Naive thymus-derived CD4-positive, alpha-beta T cell (primary cell): Measurements from ENCODE around the gene LRR1. TPM values are rescaled to one million over a fixed set of nuclear protein-coding genes. Genes with fewer than 3 reads are reported as not detected.

Experiments
- ATAC-seq: fragments of 150-1000 bp; cut with Tn5 transposase; 2 replicates; pipeline ENCODE4 v1.10.0; 2021; ENCODE audit warnings: mild to moderate bottlenecking, moderate library complexity
- CTCF ChIA-PET: fragments of 350-600 bp; sonication (Branson Sonifier 250); formaldehyde crosslinking; loops from one replicate; lab custom pipeline; 2021; ENCODE audit warnings: antibody characterized with exemption; lab: Charles Lee
- POLR2A ChIA-PET: fragments of 350-600 bp; sonication (Branson Sonifier 250); formaldehyde crosslinking; loops from one replicate; lab custom pipeline; 2021; ENCODE audit warnings: antibody characterized with exemption, inconsistent platforms; lab: Charles Lee
- DNase-seq, 9 donors: peaks; one replicate each; pipeline versions ENCODE4 v3.0.0 to v3.0.0-alpha.2; 2020 to 2022; ENCODE audit warnings: mixed read lengths in 1 of 9
- H3K27ac ChIP-seq: one replicate; pipeline ENCODE4 v1.7.0; 2013; ENCODE audit warnings: mild to moderate bottlenecking, low read depth, low read length, moderate library complexity
- H3K27me3 ChIP-seq, 2 donors: one replicate each; pipeline ENCODE4 v1.7.0; 2013; ENCODE audit warnings: low read length in 2 of 2, mild to moderate bottlenecking in 2 of 2, moderate library complexity in 2 of 2; ENCODE audit not compliant: control insufficient read depth in 2 of 2, insufficient read depth in 2 of 2
- H3K36me3 ChIP-seq, 3 experiments: 1 replicate in 2 of 3; 2 replicates in 1 of 3; pipeline ENCODE4 v1.7.0; 2013; ENCODE audit warnings: low read length in 3 of 3, mild to moderate bottlenecking in 3 of 3, moderate library complexity in 1 of 3; ENCODE audit not compliant: insufficient read depth in 3 of 3, control insufficient read depth in 2 of 3
- H3K4me1 ChIP-seq, 2 donors: one replicate each; pipeline ENCODE4 v1.7.0; 2013; ENCODE audit warnings: low read length in 2 of 2, mild to moderate bottlenecking in 2 of 2, moderate library complexity in 1 of 2; ENCODE audit not compliant: control insufficient read depth in 2 of 2, insufficient read depth in 2 of 2
- H3K4me3 ChIP-seq: 2 replicates; pipeline ENCODE4 v1.7.0; 2013; ENCODE audit warnings: mild to moderate bottlenecking, low read length
- H3K9me3 ChIP-seq, 3 experiments: 1 replicate in 2 of 3; 2 replicates in 1 of 3; pipeline ENCODE4 v1.7.0; 2013; ENCODE audit warnings: low read length in 3 of 3; ENCODE audit not compliant: control insufficient read depth in 2 of 3
- H3K27ac Mint-ChIP-seq, 9 donors: one replicate each; pipeline ENCODE4 v1.8.0; 2020 to 2022; ENCODE audit warnings: mixed read lengths in 9 of 9, mild to moderate bottlenecking in 8 of 9, moderate library complexity in 5 of 9, inconsistent platforms in 2 of 9
- H3K27me3 Mint-ChIP-seq, 5 donors: one replicate each; pipeline ENCODE4 v1.8.0; 2021 to 2022; ENCODE audit warnings: mixed read lengths in 5 of 5, mild to moderate bottlenecking in 1 of 5
- H3K36me3 Mint-ChIP-seq, 5 donors: one replicate each; pipeline ENCODE4 v1.8.0; 2020 to 2022; ENCODE audit warnings: mixed read lengths in 5 of 5, mild to moderate bottlenecking in 3 of 5, inconsistent platforms in 1 of 5
- H3K4me1 Mint-ChIP-seq, 7 donors: one replicate each; pipeline ENCODE4 v1.8.0; 2020 to 2022; ENCODE audit warnings: mixed read lengths in 7 of 7, mild to moderate bottlenecking in 3 of 7, inconsistent platforms in 1 of 7
- H3K4me3 Mint-ChIP-seq, 10 donors: one replicate each; pipeline ENCODE4 v1.8.0; 2020 to 2022; ENCODE audit warnings: mild to moderate bottlenecking in 10 of 10, mixed read lengths in 10 of 10, moderate library complexity in 6 of 10, inconsistent platforms in 2 of 10
- H3K9me3 Mint-ChIP-seq, 11 donors: one replicate each; pipeline ENCODE4 v1.8.0; 2020 to 2022; ENCODE audit warnings: mixed read lengths in 11 of 11, mild to moderate bottlenecking in 4 of 11, inconsistent platforms in 1 of 11, moderate library complexity in 1 of 11
- intact Hi-C, 2 donors: fragments of 100-400 bp; cut with micrococcal nuclease; formaldehyde crosslinking; loops; one replicate each; pipeline ENCODE4 v1.15.1; 2023
- polyA plus RNA-seq, 2 donors: library from polyadenylated mRNA; unstranded; fragments of 300-500 nt; fragmentation: Illumina TruSeq; gene quantifications; one replicate each; pipeline ENCODE4 v1.2.3, GENCODE V29; 2021
- total RNA-seq, 6 experiments: library from RNA in 5 of 6; stranded (reverse) in 5 of 6; gene quantifications; 1 replicate in 5 of 6; 2 replicates in 1 of 6; pipeline ENCODE4 v1.2.3 and lab custom pipeline; 2021 to 2026

Gene LRR1
- total and polyA plus RNA-seq, 7 experiments from 2014 or later: 7.5 to 39.7 (median 13.3) TPM

- Histone ChIP-seq H3K27me3 (no peaks in the 10 kb centered on the region), H3K36me3 (peaks cover 0 to 11% (median 0%) of the 10 kb centered on the region in 3 experiments), H3K4me1 (peaks cover 0 to 5% of the 10 kb centered on the region in 2 donors), H3K4me3 (no peak overlapping the region), H3K27ac (no peak overlapping the region), H3K9me3 (no peaks in the 10 kb centered on the region)
- POLR2A ChIA-PET: interaction anchor here (0.6 to 6.9 kb wide), 3 partner anchors 8 to 188 kb away, joined by 3 to 102 read pairs (median 6); partner anchors contain the start of gene RPS29
- no peak for ATAC-seq
- CTCF ChIA-PET: no interaction called here
- H3K4me1 Mint-ChIP-seq: peaks cover 0 to 34% (median 23%) of the 10 kb centered on the region in 7 donors
- H3K27me3 Mint-ChIP-seq: no peaks in the 10 kb centered on the region
- no peaks in the 10 kb centered on the region for H3K9me3 Mint-ChIP-seq
- H3K4me3 Mint-ChIP-seq: no peak overlapping the region
- H3K36me3 Mint-ChIP-seq: no peaks in the 10 kb centered on the region
- H3K27ac Mint-ChIP-seq: peak overlapping the region in 2 of 9 donors; percentile 8 to 21
- intact Hi-C loops: no loop called here
- DNase-seq: no peak
These were observed 4.2 kb upstream of the LRR1 start for GRCh38 chr14:49594347-49595091.

GRCh38 chr14:49598189-49598484 lies 603 bp upstream of the LRR1 start:
- peak overlapping the region; percentile 94 for H3K4me3 ChIP-seq
- H3K36me3 ChIP-seq: peaks cover 0 to 13% (median 0%) of the 10 kb centered on the region in 3 experiments
- DNase-seq: peak in 1 of 9 donors; percentile 21
- peak overlapping the region; percentile 92 for H3K27ac ChIP-seq
- ChIA-PET POLR2A (interaction anchor here (1.0 to 6.9 kb wide), 10 partner anchors 9 to 765 kb away, joined by 4 to 102 read pairs (median 6); partner anchors contain the start of genes DNAAF2, KLHDC2, MGAT2 and NEMF), CTCF (interaction anchor here (1.0 to 2.9 kb wide), 4 partner anchors 9 to 254 kb away, joined by 3 to 15 read pairs (median 6); partner anchors contain the start of genes RPL36AL and RPS29)
- Mint-ChIP-seq H3K36me3 (peaks cover 0 to 5% (median 0%) of the 10 kb centered on the region in 5 donors), H3K4me3 (peak overlapping the region; percentile 91 to 100 (median 98)), H3K27ac (peak overlapping the region; percentile 95 to 99 (median 98)), H3K9me3 (no peaks in the 10 kb centered on the region), H3K4me1 (peaks cover 5 to 46% (median 37%) of the 10 kb centered on the region in 7 donors), H3K27me3 (no peaks in the 10 kb centered on the region)
- intact Hi-C loops: loop anchor here (1.0 kb wide), 4 partner anchors 12 to 169 kb away; partner anchors contain the start of genes MGAT2 (in 2 of the 2), RPL36AL (in 2 of the 2) and RPS29 (in 2 of the 2)
- no peak for ATAC-seq
- H3K27me3 ChIP-seq: no peaks in the 10 kb centered on the region
- H3K9me3 ChIP-seq: no peaks in the 10 kb centered on the region
- peaks cover 0 to 5% of the 10 kb centered on the region in 2 donors for H3K4me1 ChIP-seq

GRCh38 chr14:49607583-49607982 lies 8.8 kb downstream of the LRR1 start:
- Histone ChIP-seq H3K9me3 (no peaks in the 10 kb centered on the region), H3K4me3 (no peak overlapping the region), H3K27ac (no peak overlapping the region), H3K27me3 (no peaks in the 10 kb centered on the region), H3K4me1 (no peaks in the 10 kb centered on the region), H3K36me3 (peaks cover 0 to 3% (median 0%) of the 10 kb centered on the region in 3 experiments)
- POLR2A ChIA-PET: interaction anchor here (0.5 to 3.9 kb wide), 4 partner anchors 9 to 85 kb away, joined by 4 to 20 read pairs (median 7); partner anchors contain the start of genes KLHDC1, LRR1, MGAT2 and RPL36AL
- Mint-ChIP-seq H3K4me1 (peaks cover 0 to 28% (median 0%) of the 10 kb centered on the region in 7 donors), H3K36me3 (peaks cover 0 to 15% (median 4%) of the 10 kb centered on the region in 5 donors), H3K27me3 (no peaks in the 10 kb centered on the region), H3K4me3 (no peak overlapping the region), H3K27ac (no peak overlapping the region), H3K9me3 (no peaks in the 10 kb centered on the region)
- DNase-seq: no peak
- no peak for ATAC-seq
- CTCF ChIA-PET: interaction anchor here (0.7 to 1.2 kb wide), 3 partner anchors 9 to 179 kb away, joined by 3 to 5 read pairs (median 3); partner anchors contain the start of gene LRR1
- intact Hi-C loops: no loop called here

GRCh38 chr14:49612251-49612650 lies 13.5 kb downstream of the LRR1 start:
- Mint-ChIP-seq H3K36me3 (peaks cover 0 to 11% (median 4%) of the 10 kb centered on the region in 5 donors), H3K9me3 (no peaks in the 10 kb centered on the region), H3K4me1 (peaks cover 0 to 35% (median 2%) of the 10 kb centered on the region in 7 donors), H3K27me3 (no peaks in the 10 kb centered on the region), H3K27ac (peak overlapping the region in 1 of 9 donors; percentile 13), H3K4me3 (no peak overlapping the region)
- no peaks in the 10 kb centered on the region for H3K9me3 ChIP-seq
- H3K4me1 ChIP-seq: no peaks in the 10 kb centered on the region
- no peak overlapping the region for H3K27ac ChIP-seq
- no peak for ATAC-seq
- no peaks in the 10 kb centered on the region for H3K27me3 ChIP-seq
- H3K4me3 ChIP-seq: no peak overlapping the region
- no peak for DNase-seq
- intact Hi-C loops: no loop called here
- no peaks in the 10 kb centered on the region for H3K36me3 ChIP-seq
- ChIA-PET POLR2A (interaction anchor here (1.2 kb wide), 1 partner anchor 8 kb away, joined by 8 read pairs; the partner anchor contains the start of genes MGAT2 and RPL36AL), CTCF (interaction anchor here (0.5 to 0.9 kb wide), 3 partner anchors 22 to 668 kb away, joined by 3 to 4 read pairs (median 3); no protein-coding TSS in a partner anchor)

- DNase-seq: no peak
- no peak overlapping the region for H3K4me3 ChIP-seq
- no peaks in the 10 kb centered on the region for H3K36me3 ChIP-seq
- Mint-ChIP-seq H3K4me3 (no peak overlapping the region), H3K9me3 (no peaks in the 10 kb centered on the region), H3K36me3 (peaks cover 0 to 14% (median 4%) of the 10 kb centered on the region in 5 donors), H3K27ac (no peak overlapping the region), H3K27me3 (no peaks in the 10 kb centered on the region), H3K4me1 (peaks cover 3 to 40% (median 5%) of the 10 kb centered on the region in 7 donors)
- no peak overlapping the region for H3K27ac ChIP-seq
- POLR2A ChIA-PET: interaction anchor here (0.6 kb wide), 1 partner anchor 25 kb away, joined by 3 read pairs; no protein-coding TSS in a partner anchor
- no peaks in the 10 kb centered on the region for H3K27me3 ChIP-seq
- CTCF ChIA-PET: interaction anchor here (0.5 to 0.7 kb wide), 2 partner anchors 87 to 224 kb away, joined by 3 read pairs; no protein-coding TSS in a partner anchor
- peaks cover 0 to 3% of the 10 kb centered on the region in 2 donors for H3K4me1 ChIP-seq
- intact Hi-C loops: no loop called here
- no peak for ATAC-seq
- no peaks in the 10 kb centered on the region for H3K9me3 ChIP-seq
These were observed 13.9 kb downstream of the LRR1 start for GRCh38 chr14:49612671-49613070.

GRCh38 chr14:49614196-49614595 lies 15.5 kb downstream of the LRR1 start:
- no peak for ATAC-seq
- H3K27me3 ChIP-seq: no peaks in the 10 kb centered on the region
- peaks cover 7 to 19% of the 10 kb centered on the region in 2 donors for H3K4me1 ChIP-seq
- H3K4me3 ChIP-seq: no peak overlapping the region
- no peaks in the 10 kb centered on the region for H3K27me3 Mint-ChIP-seq
- peak overlapping the region in 4 of 9 donors; percentile 44 to 58 (median 52) for H3K27ac Mint-ChIP-seq
- peaks cover 7 to 12% (median 7%) of the 10 kb centered on the region in 3 experiments for H3K36me3 ChIP-seq
- H3K36me3 Mint-ChIP-seq: peaks cover 5 to 23% (median 16%) of the 10 kb centered on the region in 5 donors
- peaks cover 11 to 48% (median 17%) of the 10 kb centered on the region in 7 donors for H3K4me1 Mint-ChIP-seq
- H3K9me3 Mint-ChIP-seq: no peaks in the 10 kb centered on the region
- H3K4me3 Mint-ChIP-seq: no peak overlapping the region
- H3K27ac ChIP-seq: no peak overlapping the region
- ChIA-PET POLR2A (interaction anchor here (0.6 kb wide), 1 partner anchor 8 kb away, joined by 3 read pairs; no protein-coding TSS in a partner anchor), CTCF (no interaction called here)
- intact Hi-C loops: no loop called here
- no peaks in the 10 kb centered on the region for H3K9me3 ChIP-seq
- DNase-seq: no peak
